SK-N-SH (cell line): ENCODE measurements around the gene HARS1.

ENCODE experiments used
- CTCF ChIP-seq: fragments of 200-600 bp; sonication (generic); IDR thresholded peaks from 2 replicates; pipeline ENCODE4 v1.6.1; 2017; ENCODE audit warnings: antibody characterized with exemption, mild to moderate bottlenecking, moderate library complexity
- GABPA ChIP-seq: IDR thresholded peaks from 2 replicates; pipeline ENCODE4 v1.4.0; 2012; ENCODE audit warnings: low read depth, mild to moderate bottlenecking
- JUND ChIP-seq: IDR thresholded peaks from 2 replicates; pipeline ENCODE4 v1.4.0; 2012
- PBX3 ChIP-seq: IDR thresholded peaks from 2 replicates; pipeline ENCODE4; 2012
- POLR2AphosphoS5 ChIP-seq: IDR thresholded peaks from 2 replicates; pipeline ENCODE4 v1.6.1; 2012; ENCODE audit warnings: low read depth, low read length

- no peak for TF ChIP-seq PBX3
- TF ChIP-seq JUND = no peak
- no peak for TF ChIP-seq GABPA
- no peak for TF ChIP-seq CTCF
- no peak for TF ChIP-seq POLR2AphosphoS5
These were observed 60.1 kb downstream of the HARS1 start for GRCh38 chr5:140631036-140631417.
